Prostate gland (tissue), 2 donors: ENCODE results near the gene NAT9.

Source experiments
- POLR2A ChIP-seq: fragments of 450-650 bp; IDR thresholded peaks from one replicate; pipeline ENCODE4 v1.6.1; 2016; ENCODE audit warnings: antibody characterized with exemption, mild to moderate bottlenecking
- POLR2AphosphoS5 ChIP-seq: sonication (generic); formaldehyde crosslinking; IDR thresholded peaks from one replicate; pipeline ENCODE4 v1.6.1; 2017; ENCODE audit warnings: antibody characterized with exemption
- TF ChIP-seq, protein P1 (sequence below), 4 experiments: fragments of 200-600 bp in 2 of 4; fragments of 450-650 bp in 2 of 4; sonication (generic) in 2 of 4; IDR thresholded peaks; 1 replicate in 3 of 4; 2 replicates in 1 of 4; pipeline ENCODE4 v1.5.1; 2016 to 2019; ENCODE audit warnings: antibody characterized with exemption in 4 of 4, mild to moderate bottlenecking in 2 of 4, moderate library complexity in 2 of 4

DNA sequence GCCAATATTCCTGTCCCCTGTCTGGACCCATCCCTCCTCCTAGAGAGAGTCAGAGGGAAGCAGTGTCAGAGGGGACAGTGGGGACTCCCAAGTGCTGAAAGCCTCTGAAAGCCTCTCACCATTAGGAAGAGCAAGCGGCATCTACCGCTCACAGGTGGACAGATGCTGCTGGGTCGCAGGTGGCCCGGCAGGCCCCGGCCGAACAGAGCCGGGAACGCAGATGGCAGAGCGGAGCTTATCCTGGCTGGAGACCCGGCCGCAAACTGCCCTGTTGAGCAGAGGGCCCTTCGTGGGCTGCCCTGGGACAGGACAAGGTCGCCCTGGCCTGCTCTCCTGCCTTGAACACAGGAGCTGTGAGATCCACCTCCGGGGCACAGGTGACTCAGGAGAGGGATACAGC, 23.0 kb upstream of the NAT9 start:
- TF ChIP-seq, protein P1, sequence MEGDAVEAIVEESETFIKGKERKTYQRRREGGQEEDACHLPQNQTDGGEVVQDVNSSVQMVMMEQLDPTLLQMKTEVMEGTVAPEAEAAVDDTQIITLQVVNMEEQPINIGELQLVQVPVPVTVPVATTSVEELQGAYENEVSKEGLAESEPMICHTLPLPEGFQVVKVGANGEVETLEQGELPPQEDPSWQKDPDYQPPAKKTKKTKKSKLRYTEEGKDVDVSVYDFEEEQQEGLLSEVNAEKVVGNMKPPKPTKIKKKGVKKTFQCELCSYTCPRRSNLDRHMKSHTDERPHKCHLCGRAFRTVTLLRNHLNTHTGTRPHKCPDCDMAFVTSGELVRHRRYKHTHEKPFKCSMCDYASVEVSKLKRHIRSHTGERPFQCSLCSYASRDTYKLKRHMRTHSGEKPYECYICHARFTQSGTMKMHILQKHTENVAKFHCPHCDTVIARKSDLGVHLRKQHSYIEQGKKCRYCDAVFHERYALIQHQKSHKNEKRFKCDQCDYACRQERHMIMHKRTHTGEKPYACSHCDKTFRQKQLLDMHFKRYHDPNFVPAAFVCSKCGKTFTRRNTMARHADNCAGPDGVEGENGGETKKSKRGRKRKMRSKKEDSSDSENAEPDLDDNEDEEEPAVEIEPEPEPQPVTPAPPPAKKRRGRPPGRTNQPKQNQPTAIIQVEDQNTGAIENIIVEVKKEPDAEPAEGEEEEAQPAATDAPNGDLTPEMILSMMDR (IDR thresholded peaks at IDR 0.05), result no peak
- no peak for TF ChIP-seq POLR2AphosphoS5
- no peak for TF ChIP-seq POLR2A
